Pancreas (tissue), 10 donors: Measurements from ENCODE around the gene EIF2B2. TPM values are rescaled to one million over a fixed set of nuclear protein-coding genes. Genes with fewer than 3 reads are reported as not detected.

ENCODE experiments used
- ATAC-seq, 4 donors: fragments of 200-7000 bp; cut with Tn5 transposase; one replicate each; pipeline versions ENCODE4 v1.8.0 to v1.9.1; 2020; ENCODE audit warnings: mild to moderate bottlenecking in 4 of 4, moderate library complexity in 4 of 4
- DNase-seq, 6 donors: peaks; one replicate each; pipeline ENCODE4 v3.0.0-alpha.2; 2020
- FAIRE-seq: peaks from 2 replicates; lab custom pipeline; 2012; peaks lifted over from hg19 to GRCh38; lab: Jason Lieb, UNC
- H3K27ac ChIP-seq, 4 donors: fragments of 200-600 bp; sonication (generic); 1 replicate in 3 of 4; 2 replicates in 1 of 4; pipeline versions ENCODE4 v1.5.0 to v1.8.0; 2020
- H3K27me3 ChIP-seq, 4 donors: fragments of 200-600 bp; one replicate each; pipeline ENCODE4 v1.8.0; 2021
- H3K36me3 ChIP-seq, 3 donors: fragments of 200-600 bp; sonication (generic) in 1 of 3; one replicate each; pipeline versions ENCODE4 v1.5.0 to v1.8.0; 2020 to 2021
- H3K4me1 ChIP-seq, 3 donors: fragments of 200-600 bp; one replicate each; pipeline ENCODE4 v1.8.0; 2021
- H3K4me3 ChIP-seq, 4 donors: fragments of 200-600 bp; sonication (generic) in 2 of 4; one replicate each; pipeline versions ENCODE4 v1.5.0 to v1.8.0; 2020 to 2021
- H3K9me3 ChIP-seq, 4 donors: fragments of 200-600 bp; one replicate each; pipeline ENCODE4 v1.8.0; 2021
- CTCF ChIP-seq, 4 donors: fragments of 200-600 bp; sonication (generic) in 3 of 4; IDR thresholded peaks; one replicate each; pipeline versions ENCODE4 v1.5.0 to v1.8.0; 2021; ENCODE audit warnings: antibody characterized with exemption in 4 of 4
- WGBS, 2 donors: extraction: QIAGEN DNeasy Blood & Tissue Kit; methylation state at CpG; one replicate each; pipeline ENCODE4 v1.1.7; 2013; 5-methylcytosine and 5-hydroxymethylcytosine counted together
- intact Hi-C, 3 donors: fragments of 100-400 bp; cut with DNase I; formaldehyde crosslinking; loops; one replicate each; pipeline versions ENCODE4 v1.11.1 to v1.14.2; 2022
- polyA plus RNA-seq, 2 donors: library from polyadenylated mRNA; stranded (reverse); fragments of 200-250 nt; gene quantifications; one replicate each; pipeline ENCODE4 v1.2.3, GENCODE V29; 2013
- total RNA-seq, 6 donors: library from RNA; stranded (reverse); fragmentation: NEBNext Ultra II Directional in 4 of 6; extraction: Animal tissue kit (Norgen Biotek cat#: 25700) in 4 of 6; gene quantifications; one replicate each; pipeline versions ENCODE4 v1.2.1 to v1.2.4, GENCODE V29; 2021 to 2023
- donor health status: healthy with polysubstance abuse.
- donor health status: DM: no; HTN: no; CAD: no; lungs with moderate emphysema.
- donor health status: DM: no; HTN: no; CAD: no.
- donor health status: control.
- donor health status: control.
- donor health status: Bipolar disorder and iron deficiency.
- donor health status: DM: yes; HTN: yes; CAD: no.
- donor health status: DM: no; HTN: no; CAD: no.
- donor health status: DM: no; HTN: no; CAD: no.
- donor health status: DM: yes; HTN: yes; CAD: no.

Gene EIF2B2
- total and polyA plus RNA-seq, 8 donors: 11.2 to 22.1 (median 16.6) TPM

- intact Hi-C loops: no loop called here
- peaks cover 0 to 3% (median 0%) of the 10 kb centered on the region in 3 donors for H3K36me3 ChIP-seq
- ATAC-seq (peak; percentile 89 to 95 (median 92)), FAIRE-seq (peak; percentile 70), DNase-seq (no peak)
- peaks cover 10 to 26% (median 18%) of the 10 kb centered on the region in 3 donors for H3K4me1 ChIP-seq
- H3K9me3 ChIP-seq: no peaks in the 10 kb centered on the region
- H3K27me3 ChIP-seq: no peaks in the 10 kb centered on the region
- H3K4me3 ChIP-seq: no peak overlapping the region
- 17 to 30% methylated on average over 4 of the region's 4 CpGs for WGBS, 2 donors
- TF ChIP-seq CTCF (IDR thresholded peaks at IDR 0.05): no peak
- peak overlapping the region; percentile 4 to 72 (median 52) for H3K27ac ChIP-seq
These were observed 38.9 kb downstream of the EIF2B2 start for GRCh38 chr14:75041613-75042012.

GRCh38 chr14:75042035-75042434, 39.3 kb downstream of the EIF2B2 start:
- Histone ChIP-seq H3K27me3 (no peaks in the 10 kb centered on the region), H3K4me3 (no peak overlapping the region), H3K27ac (peak overlapping the region; percentile 4 to 72 (median 34)), H3K36me3 (peaks cover 0 to 3% (median 0%) of the 10 kb centered on the region in 3 donors), H3K4me1 (peaks cover 10 to 26% (median 18%) of the 10 kb centered on the region in 3 donors), H3K9me3 (no peaks in the 10 kb centered on the region)
- peak; percentile 41 to 79 (median 64) for ATAC-seq
- 18 to 20% methylated on average over 6 of the region's 6 CpGs for WGBS, 2 donors
- no peak for FAIRE-seq
- intact Hi-C loops: no loop called here
- TF ChIP-seq CTCF (IDR thresholded peaks at IDR 0.05): no peak
- DNase-seq: no peak

DNA sequence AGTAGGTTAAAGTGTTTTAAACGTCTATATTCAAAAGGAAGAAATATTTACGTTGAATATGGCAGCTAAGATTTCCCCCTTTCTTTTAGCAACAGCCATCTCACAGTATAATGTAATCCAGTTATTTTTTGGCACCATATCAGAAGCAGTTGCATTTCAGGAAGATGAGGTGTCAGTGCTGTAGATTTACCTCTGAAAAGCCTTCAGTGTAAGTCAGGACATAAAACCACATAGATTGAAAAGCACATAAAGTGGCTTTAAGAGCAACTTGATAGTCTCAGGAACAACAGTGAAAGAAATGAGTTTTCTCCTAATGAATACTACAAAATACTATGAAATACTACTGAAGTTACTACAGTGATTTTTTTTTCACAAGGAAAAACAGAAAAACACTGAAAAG, 41.6 kb downstream of the EIF2B2 start:
- no peak overlapping the region for H3K27ac ChIP-seq

DNA sequence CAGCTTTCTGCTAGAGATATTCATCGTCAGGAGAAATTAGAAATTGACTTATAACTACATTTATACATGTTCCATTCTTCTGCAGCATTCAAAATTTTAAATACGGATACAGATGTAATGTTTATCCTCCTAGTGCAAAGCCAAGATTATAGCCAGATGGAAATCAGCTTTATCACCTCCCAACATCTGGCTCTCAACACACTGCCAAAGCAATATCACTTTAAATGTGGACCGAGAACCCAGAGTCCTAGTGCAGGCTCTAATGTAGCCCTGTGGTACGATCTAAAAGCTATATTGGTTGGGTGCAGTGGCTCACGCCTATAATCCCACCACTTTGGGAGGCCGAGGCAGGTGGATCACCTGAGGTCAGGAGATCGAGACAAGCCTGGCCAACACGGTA, 42.0 kb downstream of the EIF2B2 start:
- H3K4me3 ChIP-seq: no peak overlapping the region
- WGBS, 2 donors: 78 to 80% methylated on average over 8 of the region's 8 CpGs
- FAIRE-seq (no peak), ATAC-seq (no peak), DNase-seq (no peak)
- no peaks in the 10 kb centered on the region for H3K9me3 ChIP-seq
- H3K27ac ChIP-seq: no peak overlapping the region
- TF ChIP-seq CTCF (IDR thresholded peaks at IDR 0.05): no peak
- intact Hi-C loops: no loop called here
- H3K36me3 ChIP-seq: no peaks in the 10 kb centered on the region
- no peaks in the 10 kb centered on the region for H3K27me3 ChIP-seq
- H3K4me1 ChIP-seq: peaks cover 10 to 29% (median 21%) of the 10 kb centered on the region in 3 donors

More for the DNA sequence above, 41.6 kb downstream of the EIF2B2 start:
- FAIRE-seq: no peak
- H3K4me1 ChIP-seq: peaks cover 10 to 26% (median 18%) of the 10 kb centered on the region in 3 donors
- intact Hi-C loops: no loop called here
- no peak for TF ChIP-seq CTCF (IDR thresholded peaks at IDR 0.05)
- H3K36me3 ChIP-seq: no peaks in the 10 kb centered on the region
- no peaks in the 10 kb centered on the region for H3K27me3 ChIP-seq
- ATAC-seq: no peak
- no peaks in the 10 kb centered on the region for H3K9me3 ChIP-seq
- H3K4me3 ChIP-seq: no peak overlapping the region
- 16 to 26% methylated on average over 2 of the region's 2 CpGs for WGBS, 2 donors
- DNase-seq: no peak

DNA sequence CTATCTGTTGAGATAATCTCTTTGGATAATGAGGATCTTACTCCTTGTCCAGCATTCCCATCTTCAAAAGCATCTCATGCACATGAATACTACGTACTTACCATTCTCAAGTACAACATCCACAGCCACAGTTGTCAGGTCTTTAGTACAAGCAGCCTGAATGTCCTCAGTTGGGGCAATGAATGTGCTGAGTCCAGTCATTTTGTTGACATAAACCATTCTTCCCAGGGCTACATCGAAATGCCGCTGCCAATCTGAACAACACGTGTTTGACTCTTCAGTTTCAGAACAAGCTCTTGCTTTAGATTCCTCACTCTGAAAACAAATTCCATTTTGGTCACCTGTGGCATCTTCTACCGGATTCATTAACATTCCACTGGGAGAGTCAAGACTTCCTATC, 43.6 kb downstream of the EIF2B2 start:
- TF ChIP-seq CTCF (IDR thresholded peaks at IDR 0.05): no peak
- DNase-seq: no peak
- no peaks in the 10 kb centered on the region for H3K27me3 ChIP-seq
- H3K9me3 ChIP-seq: no peaks in the 10 kb centered on the region
- H3K36me3 ChIP-seq: no peaks in the 10 kb centered on the region
- H3K27ac ChIP-seq: no peak overlapping the region
- no peak overlapping the region for H3K4me3 ChIP-seq
- ATAC-seq: no peak
- intact Hi-C loops: no loop called here
- peaks cover 10 to 35% (median 21%) of the 10 kb centered on the region in 3 donors for H3K4me1 ChIP-seq
- FAIRE-seq: no peak
- 81 to 88% methylated on average over 5 of the region's 5 CpGs for WGBS, 2 donors
